GM18519 (cell line): ENCODE results near the gene WDR37.
A peak's percentile ranks its signal among the peaks of the same experiment; 100 is the strongest.
"Not testable (repeated sequence)": the region's sequence is repeated elsewhere in the genome, so short reads cannot be mapped to it uniquely, and the experiment has no call there.

Source experiments
- ATAC-seq: cut with Tn5 transposase; IDR thresholded peaks from one replicate; pipeline ENCODE4 v1.9.1; 2021; ENCODE audit warnings: mild to moderate bottlenecking, moderate library complexity; ENCODE audit not compliant: unreplicated experiment, low FRiP score

WDR37 gene

GRCh38 chr10:1101946-1102345 lies 45.8 kb downstream of the WDR37 start:
- no peak for ATAC-seq

DNA sequence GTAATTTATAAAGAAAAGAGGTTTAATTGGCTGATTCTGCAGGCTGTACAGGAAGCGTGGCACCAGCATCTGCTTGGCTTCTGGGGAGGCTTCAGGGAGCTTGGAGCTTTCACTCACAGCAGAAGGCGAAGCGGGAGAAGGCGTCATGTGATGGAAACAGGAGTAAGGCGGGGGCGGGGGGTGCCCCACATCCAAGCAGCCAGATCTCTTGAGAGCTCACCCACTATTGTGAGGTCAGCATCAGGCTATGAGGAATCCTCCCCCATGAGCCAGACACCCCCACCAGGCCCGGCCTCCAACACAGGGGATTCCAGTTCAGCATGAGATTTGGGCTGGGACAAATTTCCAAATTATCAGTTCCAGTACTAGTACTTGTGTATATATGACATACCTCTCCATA lies 46.2 kb downstream of the WDR37 start:
- no peak for ATAC-seq

- ATAC-seq = no peak
These were observed 46.6 kb downstream of the WDR37 start for GRCh38 chr10:1102831-1103230.

DNA sequence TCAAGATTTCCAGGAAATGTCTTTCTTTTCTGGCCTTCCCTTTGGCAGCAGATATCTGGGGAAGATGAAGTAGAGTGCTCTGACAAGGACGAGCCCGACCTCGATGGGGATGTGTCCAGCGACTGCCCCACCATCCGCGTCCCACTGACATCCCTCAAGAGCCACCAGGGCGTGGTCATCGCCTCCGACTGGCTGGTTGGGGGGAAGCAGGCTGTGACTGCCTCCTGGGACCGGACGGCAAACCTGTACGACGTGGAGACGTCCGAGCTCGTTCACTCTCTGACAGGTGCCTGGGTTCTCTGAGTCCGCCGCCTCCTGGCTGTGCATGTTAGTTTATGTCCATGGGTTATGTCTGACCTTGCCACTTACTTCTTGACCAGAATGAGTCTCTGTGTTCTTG lies 47.4 kb downstream of the WDR37 start:
- ATAC-seq = no peak

DNA sequence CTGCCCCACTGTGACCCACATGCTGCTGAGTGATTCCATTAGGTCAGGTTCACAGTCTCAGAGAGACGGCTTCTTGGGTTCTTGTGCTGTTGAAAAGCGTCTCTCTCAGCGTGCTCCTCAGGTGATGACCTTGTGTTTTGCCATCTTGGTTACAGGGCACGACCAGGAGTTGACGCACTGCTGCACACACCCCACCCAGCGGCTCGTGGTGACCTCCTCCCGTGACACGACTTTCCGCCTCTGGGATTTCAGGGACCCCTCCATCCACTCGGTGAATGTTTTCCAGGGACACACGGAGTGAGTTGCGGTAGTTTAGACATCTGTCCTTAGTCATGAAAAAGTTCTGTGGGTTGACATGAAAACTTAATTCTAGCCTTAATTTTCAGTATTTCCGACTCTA lies 48.8 kb downstream of the WDR37 start:
- no peak for ATAC-seq

GRCh38 chr10:1107004-1107403 lies 50.8 kb downstream of the WDR37 start:
- no peak for ATAC-seq

DNA sequence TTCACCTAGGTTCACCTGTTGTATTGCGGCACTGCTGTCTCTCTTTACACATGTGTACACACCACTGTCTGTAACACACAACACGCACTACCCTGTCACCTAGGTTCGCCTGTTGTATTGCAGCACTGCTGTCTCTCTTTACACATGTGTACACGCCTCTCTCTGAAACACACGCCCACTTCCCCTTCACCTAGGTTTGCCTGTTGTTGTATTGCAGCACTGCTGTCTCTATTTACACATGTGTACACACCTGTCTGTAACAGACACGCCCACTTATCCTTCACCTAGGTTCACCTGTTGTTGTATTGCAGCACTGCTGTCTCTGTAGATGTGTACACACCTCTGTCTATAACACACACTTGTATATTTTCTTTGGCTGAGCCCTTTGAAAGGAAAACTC lies 51.5 kb downstream of the WDR37 start:
- no peak for ATAC-seq

GRCh38 chr10:1109795-1110673 lies 53.8 kb downstream of the WDR37 start:
- ATAC-seq = peak; percentile 78

DNA sequence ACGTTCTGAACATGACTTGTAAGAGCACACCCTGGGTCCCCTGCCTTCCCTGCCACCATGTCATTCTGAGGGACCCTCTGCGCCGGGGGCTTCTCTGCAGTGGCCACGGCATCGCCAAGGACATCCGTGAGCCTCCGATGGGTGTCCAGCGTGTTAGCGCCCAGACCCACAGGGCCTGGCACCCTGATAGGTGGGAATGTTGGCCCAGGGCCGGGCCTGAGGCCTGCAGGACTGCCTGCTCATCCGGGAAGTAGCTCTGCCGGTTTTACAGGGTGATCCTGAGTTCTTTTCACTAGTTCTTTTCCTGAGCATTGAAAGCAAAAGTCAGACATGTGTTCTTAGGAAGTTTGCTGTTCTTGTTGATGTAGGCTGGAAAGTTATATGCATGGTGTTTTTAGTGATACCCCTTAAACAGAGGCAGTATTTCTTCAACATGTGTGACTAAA lies 54.5 kb downstream of the WDR37 start:
- no peak for ATAC-seq

DNA sequence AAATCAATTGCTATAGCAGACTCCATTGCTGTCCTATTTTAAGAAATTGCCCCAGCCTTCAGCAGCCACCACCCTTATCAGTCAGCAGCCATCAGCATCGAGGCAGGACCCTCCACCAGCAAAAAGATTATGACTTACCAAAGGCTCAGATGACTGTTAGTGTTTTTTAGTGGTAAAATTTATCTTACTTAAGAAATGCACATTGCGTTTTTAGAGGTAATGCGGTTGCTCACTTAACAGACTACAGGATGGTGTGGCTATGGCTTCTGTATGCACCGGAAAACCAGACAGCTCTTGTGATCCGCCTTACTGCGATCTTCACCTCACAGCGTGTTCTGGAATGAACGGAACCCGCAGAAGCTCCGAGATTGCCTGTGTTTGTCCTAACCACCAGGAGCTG lies 58.1 kb downstream of the WDR37 start:
- no peak for ATAC-seq

- ATAC-seq = no peak
These were observed 58.8 kb downstream of the WDR37 start for GRCh38 chr10:1114719-1115606.

- no peak for ATAC-seq
These were observed 59.4 kb downstream of the WDR37 start for GRCh38 chr10:1115607-1115955.

DNA sequence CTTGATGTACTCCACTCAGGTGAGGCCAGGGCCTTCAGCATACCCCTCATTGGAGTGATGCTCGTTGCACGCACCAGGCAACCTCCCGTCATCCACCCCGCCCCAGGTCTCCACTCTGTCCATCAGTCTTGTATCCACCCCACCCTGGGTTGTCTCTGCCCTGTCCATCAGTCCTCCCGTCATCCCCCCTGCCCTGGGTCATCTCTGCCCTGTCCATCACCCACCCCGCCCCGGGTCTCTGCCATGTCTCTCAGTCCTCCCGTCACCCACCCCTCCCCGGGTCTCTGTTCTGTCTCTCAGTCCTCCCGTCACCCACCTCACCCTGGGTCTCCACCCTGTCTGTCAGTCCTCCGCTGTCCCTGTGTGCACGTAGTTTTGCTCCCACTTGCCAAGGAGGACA lies 59.9 kb downstream of the WDR37 start:
- ATAC-seq = no peak

- no peak for ATAC-seq
These were observed 60.6 kb downstream of the WDR37 start for GRCh38 chr10:1116696-1117280.

GRCh38 chr10:1117651-1118050 lies 61.5 kb downstream of the WDR37 start:
- no peak for ATAC-seq

DNA sequence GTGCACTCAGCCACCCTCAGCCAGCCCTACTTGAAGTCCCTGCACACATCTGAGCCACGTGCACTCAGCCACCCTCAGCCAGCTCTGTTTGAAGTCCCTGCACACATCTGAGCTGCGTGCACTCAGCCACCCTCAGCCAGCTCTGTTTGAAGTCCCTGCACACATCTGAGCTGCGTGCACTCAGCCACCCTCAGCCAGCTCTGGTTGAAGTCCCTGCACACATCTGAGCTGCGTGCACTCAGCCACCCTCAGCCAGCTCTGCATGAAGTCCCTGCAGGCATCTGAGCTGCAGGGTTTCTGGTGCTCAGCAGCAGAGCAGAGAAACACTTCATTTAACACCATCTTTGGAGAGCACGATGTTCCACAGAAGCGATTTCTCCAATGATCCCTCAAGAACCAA lies 62.1 kb downstream of the WDR37 start:
- not testable (repeated sequence) for ATAC-seq

- no peak for ATAC-seq
These were observed 62.8 kb downstream of the WDR37 start for GRCh38 chr10:1119027-1119426.

GRCh38 chr10:1119501-1119900 lies 63.3 kb downstream of the WDR37 start:
- no peak for ATAC-seq

DNA sequence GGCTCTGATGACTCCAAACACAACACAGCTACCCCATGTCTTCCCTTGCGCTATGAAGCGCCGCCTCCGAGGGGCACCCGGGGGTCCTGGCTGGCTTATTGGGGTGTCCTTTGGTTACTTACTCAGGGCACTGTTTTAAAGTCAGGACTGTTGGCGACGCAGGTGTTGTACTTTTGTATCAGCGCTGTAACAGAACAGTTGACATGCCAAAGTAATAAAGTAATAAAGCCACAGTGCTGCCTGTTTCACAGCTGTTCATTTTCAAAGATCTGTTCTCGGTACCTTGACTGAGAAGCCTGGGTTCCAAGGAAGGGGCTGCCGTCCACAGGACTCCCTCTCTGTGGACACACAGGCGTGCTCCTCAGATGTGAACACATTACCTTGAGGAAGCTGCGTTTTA lies 64.1 kb downstream of the WDR37 start:
- no peak for ATAC-seq

DNA sequence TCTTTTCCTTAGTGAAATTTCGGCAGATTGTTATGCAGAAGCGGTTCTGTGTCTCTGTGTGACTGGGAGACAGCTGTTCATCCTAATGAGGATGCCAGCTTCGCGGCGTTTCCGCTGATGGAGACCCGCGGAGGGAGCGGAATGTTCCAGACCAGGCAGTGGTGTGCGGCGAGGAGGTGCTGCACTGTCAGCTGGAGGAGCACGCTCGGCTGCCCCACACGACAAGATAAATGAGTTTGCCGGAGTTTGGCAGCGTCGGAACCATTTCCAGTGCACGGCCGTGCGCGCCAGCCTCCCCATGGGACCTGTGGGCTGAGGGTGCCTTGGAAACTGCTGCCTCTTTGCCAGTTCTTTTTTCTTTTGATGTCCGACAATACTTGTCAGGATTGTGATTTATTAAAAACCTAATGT lies 64.6 kb downstream of the WDR37 start:
- no peak for ATAC-seq

DNA sequence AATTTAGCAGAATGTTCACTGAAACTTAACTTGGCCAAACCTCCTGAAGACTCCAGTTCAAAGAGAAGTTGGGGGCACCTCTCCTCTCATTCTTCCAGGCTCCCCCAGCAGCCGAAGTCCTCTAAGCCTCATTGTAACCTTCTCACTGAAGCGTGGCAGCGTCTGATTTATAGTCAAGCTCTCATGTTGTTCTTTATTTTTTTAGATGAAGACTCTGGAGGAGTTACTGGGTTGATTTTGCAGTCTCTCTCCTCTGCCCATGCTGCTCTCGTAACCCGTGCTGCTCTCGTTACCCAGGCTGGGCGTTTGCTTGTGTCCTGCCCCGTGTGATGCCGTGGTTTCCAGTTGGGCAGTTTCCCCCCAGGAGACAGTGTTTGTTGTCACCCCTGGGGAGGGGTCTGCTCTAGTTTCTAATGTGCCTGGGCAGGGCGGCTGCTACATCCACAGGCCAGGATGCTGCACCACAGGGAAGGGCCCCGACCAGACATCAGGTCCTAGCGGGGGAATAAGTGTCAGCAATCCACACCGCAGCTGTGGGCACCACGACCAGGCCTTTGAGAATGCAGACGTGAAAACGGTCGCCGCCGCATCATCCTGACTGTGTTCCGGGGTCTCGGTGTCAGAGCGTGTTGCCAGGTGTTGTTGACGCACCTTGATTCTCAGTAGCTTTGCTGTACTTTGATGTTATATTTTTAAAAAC lies 65.2 kb downstream of the WDR37 start:
- ATAC-seq = no peak
